ENCODE measurements around the gene DCUN1D1.
"Not testable (repeated sequence)": the region's sequence is repeated elsewhere in the genome, so short reads cannot be mapped to it uniquely, and the experiment has no call there.

DCUN1D1 gene

DNA sequence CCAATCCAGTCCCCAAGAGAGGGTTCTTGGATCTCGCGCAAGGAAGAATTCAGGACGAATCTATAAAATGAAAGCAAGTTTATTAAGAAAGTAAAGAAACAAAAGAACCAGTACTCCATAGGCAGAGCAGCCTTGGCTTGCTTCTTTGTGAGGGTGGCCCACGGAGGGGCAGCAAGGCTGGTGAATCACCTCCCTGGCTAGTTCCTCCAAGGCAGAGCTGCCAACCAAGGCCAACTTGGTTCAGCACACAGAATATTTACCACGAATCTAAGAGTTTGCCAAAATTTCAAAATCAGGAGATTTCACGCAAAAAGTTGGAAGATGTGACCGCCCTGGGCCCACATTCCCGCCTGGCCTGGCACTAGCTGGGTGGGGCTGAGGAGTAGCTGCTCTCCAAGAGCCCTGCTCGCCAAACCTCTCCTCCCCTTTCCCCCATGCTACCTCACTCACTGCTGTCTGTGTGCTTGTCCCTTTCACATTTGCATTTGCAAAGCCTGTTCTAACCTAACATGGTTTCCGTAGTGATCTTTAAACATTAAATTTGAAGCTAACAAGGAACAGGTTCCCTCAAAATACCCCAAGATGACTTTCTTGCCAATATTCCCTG lies 26.2 kb upstream of the DCUN1D1 start:
- Histone ChIP-seq H3K9me3 (ENCODE audit: control insufficient read depth, low read length) (no peaks in the 10 kb centered on the region), H3K27me3 (ENCODE audit: control insufficient read depth, insufficient read depth, low read length, poor library complexity, severe bottlenecking) (no peaks in the 10 kb centered on the region), H3K4me1 (ENCODE audit: control insufficient read depth, insufficient read depth, low read length) (no peaks in the 10 kb centered on the region), H3K4me3 (ENCODE audit: insufficient read depth, low read depth, low read length) (no peak overlapping the region), H3K27ac (ENCODE audit: insufficient read depth, low read depth, low read length, poor library complexity, severe bottlenecking) (no peak overlapping the region), H3K36me3 (ENCODE audit: control insufficient read depth, insufficient read depth, low read length) (no peaks in the 10 kb centered on the region)
- WGBS, 2 experiments: 80% methylated on average over 10 of the region's 10 CpGs

DNA sequence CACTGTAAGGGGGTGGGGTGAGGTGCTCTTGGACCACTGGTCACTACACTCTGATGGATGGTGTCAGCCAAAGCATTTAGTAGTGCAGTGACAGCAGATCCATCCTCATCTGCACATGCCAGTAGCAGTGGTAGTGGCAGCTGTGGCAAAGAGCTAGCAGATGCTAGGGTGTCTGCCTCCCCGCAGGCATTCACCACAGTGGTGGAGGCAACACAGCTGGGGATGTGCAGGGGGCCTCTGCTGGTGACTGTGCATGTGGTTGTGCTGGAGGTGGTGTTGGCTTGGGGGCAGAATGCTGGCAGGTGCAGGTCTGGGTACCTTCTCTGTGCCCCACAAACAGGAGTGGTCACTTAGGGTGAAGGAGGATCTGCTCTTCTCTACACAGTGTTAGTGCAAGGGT lies 19.4 kb upstream of the DCUN1D1 start:
- Histone ChIP-seq H3K27me3 (ENCODE audit: control insufficient read depth, insufficient read depth, low read length, poor library complexity, severe bottlenecking) (no peaks in the 10 kb centered on the region), H3K36me3 (ENCODE audit: control insufficient read depth, insufficient read depth, low read length) (no peaks in the 10 kb centered on the region), H3K4me1 (ENCODE audit: control insufficient read depth, insufficient read depth, low read length) (no peaks in the 10 kb centered on the region), H3K4me3 (ENCODE audit: insufficient read depth, low read depth, low read length) (no peak overlapping the region), H3K9me3 (ENCODE audit: control insufficient read depth, low read length) (no peaks in the 10 kb centered on the region), H3K27ac (ENCODE audit: insufficient read depth, low read depth, low read length, poor library complexity, severe bottlenecking) (no peak overlapping the region)
- WGBS, 2 experiments: 91 to 95% methylated on average over 1 of the region's 1 CpG

DNA sequence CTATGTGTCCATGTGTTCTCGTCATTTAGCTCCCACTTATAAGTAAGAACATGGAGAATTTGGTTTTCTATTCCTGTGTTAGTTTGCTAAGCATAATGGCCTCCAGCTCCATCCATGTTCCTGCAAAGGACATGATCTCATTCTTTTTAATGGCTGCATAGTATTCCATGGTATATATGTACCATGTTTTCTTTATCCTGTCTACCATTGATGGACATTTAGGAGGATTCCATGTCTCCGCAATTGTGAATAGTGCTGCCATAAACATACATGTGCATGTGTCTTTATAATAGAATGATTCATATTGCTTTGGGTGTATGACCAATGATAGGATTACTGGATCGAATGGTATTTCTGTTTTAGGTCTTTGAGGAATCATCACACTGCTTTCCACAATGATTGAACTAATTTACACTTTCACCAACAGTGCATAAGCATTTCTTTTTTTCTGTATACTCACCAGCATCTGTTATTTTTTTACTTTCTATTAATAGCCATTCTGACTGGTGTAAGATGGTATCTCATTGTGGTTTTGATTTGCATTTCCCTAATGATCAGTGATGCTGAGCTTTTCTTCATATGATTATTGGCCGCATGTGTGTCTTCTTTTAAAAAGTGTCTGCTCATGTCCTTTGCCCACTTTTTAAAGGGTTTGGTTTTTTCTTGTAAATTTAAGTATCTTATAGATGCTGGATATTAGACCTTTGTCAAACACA lies 13.3 kb upstream of the DCUN1D1 start:
- H3K27ac ChIP-seq (ENCODE audit: insufficient read depth, low read depth, low read length, poor library complexity, severe bottlenecking); H3K36me3 ChIP-seq (ENCODE audit: control insufficient read depth, insufficient read depth, low read length); H3K4me1 ChIP-seq (ENCODE audit: control insufficient read depth, insufficient read depth, low read length); H3K4me3 ChIP-seq (ENCODE audit: insufficient read depth, low read depth, low read length); H3K9me3 ChIP-seq (ENCODE audit: control insufficient read depth, low read length); H3K27me3 ChIP-seq (ENCODE audit: control insufficient read depth, insufficient read depth, low read length, poor library complexity, severe bottlenecking): not testable (repeated sequence)
- 85 to 92% methylated on average over 3 to 4 of the region's 4 CpGs for WGBS, 2 experiments

DNA sequence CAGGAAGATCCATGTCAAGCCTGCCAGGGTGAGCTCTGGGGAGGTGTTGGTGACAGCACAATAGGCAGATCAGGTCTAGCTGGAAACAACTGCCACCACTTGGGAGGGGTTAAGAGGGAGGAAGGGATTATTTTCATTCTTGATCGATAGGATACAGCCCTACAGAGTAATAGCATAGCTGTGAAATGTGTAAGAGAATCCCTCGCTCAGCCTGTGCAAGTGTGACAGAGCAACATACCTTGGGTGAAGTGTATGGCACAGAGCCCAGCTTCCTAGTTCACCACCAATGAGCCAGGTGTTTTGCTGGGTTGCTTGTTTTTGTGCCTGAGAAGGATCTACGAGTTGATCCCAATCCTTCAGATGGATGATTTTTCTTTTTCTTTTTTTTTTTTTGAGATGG lies 9.2 kb upstream of the DCUN1D1 start:
- H3K4me1 ChIP-seq (ENCODE audit: control insufficient read depth, insufficient read depth, low read length): no peaks in the 10 kb centered on the region
- no peak overlapping the region for H3K27ac ChIP-seq (ENCODE audit: insufficient read depth, low read depth, low read length, poor library complexity, severe bottlenecking)
- H3K9me3 ChIP-seq (ENCODE audit: control insufficient read depth, low read length): no peaks in the 10 kb centered on the region
- no peak overlapping the region for H3K4me3 ChIP-seq (ENCODE audit: insufficient read depth, low read depth, low read length)
- 90 to 95% methylated on average over 2 to 3 of the region's 3 CpGs for WGBS, 2 experiments
- H3K36me3 ChIP-seq (ENCODE audit: control insufficient read depth, insufficient read depth, low read length): no peaks in the 10 kb centered on the region
- H3K27me3 ChIP-seq (ENCODE audit: control insufficient read depth, insufficient read depth, low read length, poor library complexity, severe bottlenecking): no peaks in the 10 kb centered on the region

DNA sequence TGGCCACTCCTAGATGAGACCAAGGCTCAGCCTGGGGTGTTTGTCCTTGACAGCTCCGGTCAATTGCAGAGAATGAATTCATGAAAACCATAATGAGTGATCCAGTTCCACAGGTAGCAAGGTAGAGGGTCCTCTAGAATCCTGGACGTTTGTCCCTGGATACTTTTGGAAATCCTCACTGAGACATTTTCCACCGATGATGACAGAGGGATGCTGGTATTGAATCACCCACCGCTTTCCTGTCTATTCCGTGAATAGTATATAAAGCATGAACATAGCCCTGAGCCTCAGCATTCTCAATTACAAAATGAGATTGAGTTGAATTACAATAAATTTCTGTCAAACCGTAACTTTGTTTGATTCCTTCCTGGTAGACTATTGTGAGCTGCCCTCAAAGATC lies 5.7 kb upstream of the DCUN1D1 start:
- 94 to 95% methylated on average over 6 of the region's 6 CpGs for WGBS, 2 experiments
- H3K36me3 ChIP-seq (ENCODE audit: control insufficient read depth, insufficient read depth, low read length): no peaks in the 10 kb centered on the region
- H3K4me1 ChIP-seq (ENCODE audit: control insufficient read depth, insufficient read depth, low read length): no peaks in the 10 kb centered on the region
- H3K4me3 ChIP-seq (ENCODE audit: insufficient read depth, low read depth, low read length): no peak overlapping the region
- H3K27me3 ChIP-seq (ENCODE audit: control insufficient read depth, insufficient read depth, low read length, poor library complexity, severe bottlenecking): no peaks in the 10 kb centered on the region
- H3K27ac ChIP-seq (ENCODE audit: insufficient read depth, low read depth, low read length, poor library complexity, severe bottlenecking): no peak overlapping the region
- H3K9me3 ChIP-seq (ENCODE audit: control insufficient read depth, low read length): no peaks in the 10 kb centered on the region

DNA sequence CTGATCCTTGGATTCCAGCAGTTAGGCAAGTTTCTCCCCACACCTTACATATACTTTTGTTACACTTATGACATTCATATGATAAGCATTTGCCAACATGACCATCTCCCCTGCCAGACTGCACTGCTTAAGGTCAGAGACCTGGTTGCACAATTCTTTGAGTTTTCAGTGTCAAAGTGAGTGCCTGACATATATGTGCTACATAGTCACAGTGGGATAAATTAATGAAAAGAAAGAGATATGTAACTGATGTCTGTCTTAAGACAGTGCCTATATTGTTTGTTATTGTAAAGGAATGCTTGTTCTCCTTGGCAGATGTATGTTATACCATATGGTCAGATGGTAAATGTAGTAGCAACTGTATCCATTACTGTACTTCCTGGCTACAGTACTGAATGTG lies 3.5 kb upstream of the DCUN1D1 start:
- Histone ChIP-seq H3K4me3 (ENCODE audit: insufficient read depth, low read depth, low read length) (no peak overlapping the region), H3K36me3 (ENCODE audit: control insufficient read depth, insufficient read depth, low read length) (no peaks in the 10 kb centered on the region), H3K9me3 (ENCODE audit: control insufficient read depth, low read length) (no peaks in the 10 kb centered on the region), H3K4me1 (ENCODE audit: control insufficient read depth, insufficient read depth, low read length) (peaks cover 4% of the 10 kb centered on the region), H3K27me3 (ENCODE audit: control insufficient read depth, insufficient read depth, low read length, poor library complexity, severe bottlenecking) (no peaks in the 10 kb centered on the region), H3K27ac (ENCODE audit: insufficient read depth, low read depth, low read length, poor library complexity, severe bottlenecking) (no peak overlapping the region)

DNA sequence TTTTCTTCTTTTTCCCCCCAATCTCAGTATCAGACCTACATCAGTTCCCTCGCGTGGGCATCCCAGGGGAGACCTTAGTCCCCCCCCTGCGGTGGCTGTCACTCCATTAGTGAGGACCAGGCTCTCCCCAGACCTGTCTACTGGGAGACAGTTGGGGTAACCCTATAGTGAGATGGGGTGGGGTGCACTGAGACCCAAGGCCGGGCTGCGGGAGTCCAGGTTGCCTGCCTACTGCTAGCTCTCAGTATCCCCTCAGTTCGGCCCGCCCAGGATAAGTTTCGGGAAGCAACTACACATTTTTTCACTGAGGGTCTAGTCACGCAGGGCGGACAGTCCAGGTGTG lies 671 bp upstream of the DCUN1D1 start:
- 79 to 81% methylated on average over 10 of the region's 10 CpGs for WGBS, 2 experiments
- H3K4me1 ChIP-seq (ENCODE audit: control insufficient read depth, insufficient read depth, low read length): peaks cover 12% of the 10 kb centered on the region
- H3K27me3 ChIP-seq (ENCODE audit: control insufficient read depth, insufficient read depth, low read length, poor library complexity, severe bottlenecking): no peaks in the 10 kb centered on the region
- peak overlapping the region; percentile 73 for H3K4me3 ChIP-seq (ENCODE audit: insufficient read depth, low read depth, low read length)
- no peaks in the 10 kb centered on the region for H3K36me3 ChIP-seq (ENCODE audit: control insufficient read depth, insufficient read depth, low read length)
- H3K27ac ChIP-seq (ENCODE audit: insufficient read depth, low read depth, low read length, poor library complexity, severe bottlenecking): no peak overlapping the region
- H3K9me3 ChIP-seq (ENCODE audit: control insufficient read depth, low read length): no peaks in the 10 kb centered on the region

DNA sequence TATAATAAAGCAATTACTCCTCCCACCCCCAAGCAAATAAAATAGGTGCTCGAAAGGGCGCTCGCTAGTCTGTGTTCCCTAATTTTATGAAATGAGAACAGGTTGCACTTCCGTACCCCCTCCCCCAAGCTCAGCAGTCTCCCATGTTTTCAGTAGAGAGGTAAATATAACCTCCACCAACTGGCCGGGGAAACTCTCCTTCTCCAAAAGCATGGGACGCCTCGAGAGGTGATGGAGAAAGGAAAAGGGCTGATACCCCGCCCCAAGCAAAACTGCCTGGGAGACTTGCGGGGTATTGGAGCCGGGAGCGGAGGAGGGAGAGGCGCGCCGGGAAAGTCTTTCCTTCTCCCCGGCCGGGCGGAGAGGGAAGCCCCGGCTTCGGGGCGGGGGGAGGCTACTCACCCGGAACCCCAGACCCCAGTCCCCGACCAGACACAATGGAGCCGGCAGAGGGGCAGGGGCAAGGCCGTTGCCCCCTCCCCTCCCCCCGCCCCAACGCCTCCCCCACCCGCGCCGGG lies 605 bp downstream of the DCUN1D1 start:
- Histone ChIP-seq H3K27ac (ENCODE audit: insufficient read depth, low read depth, low read length, poor library complexity, severe bottlenecking) (no peak overlapping the region), H3K36me3 (ENCODE audit: control insufficient read depth, insufficient read depth, low read length) (no peaks in the 10 kb centered on the region), H3K9me3 (ENCODE audit: control insufficient read depth, low read length) (no peaks in the 10 kb centered on the region), H3K27me3 (ENCODE audit: control insufficient read depth, insufficient read depth, low read length, poor library complexity, severe bottlenecking) (no peaks in the 10 kb centered on the region), H3K4me1 (ENCODE audit: control insufficient read depth, insufficient read depth, low read length) (peaks cover 12% of the 10 kb centered on the region), H3K4me3 (ENCODE audit: insufficient read depth, low read depth, low read length) (peak overlapping the region; percentile 73)
- 1% methylated on average over 26 to 27 of the region's 29 CpGs for WGBS, 2 experiments

DNA sequence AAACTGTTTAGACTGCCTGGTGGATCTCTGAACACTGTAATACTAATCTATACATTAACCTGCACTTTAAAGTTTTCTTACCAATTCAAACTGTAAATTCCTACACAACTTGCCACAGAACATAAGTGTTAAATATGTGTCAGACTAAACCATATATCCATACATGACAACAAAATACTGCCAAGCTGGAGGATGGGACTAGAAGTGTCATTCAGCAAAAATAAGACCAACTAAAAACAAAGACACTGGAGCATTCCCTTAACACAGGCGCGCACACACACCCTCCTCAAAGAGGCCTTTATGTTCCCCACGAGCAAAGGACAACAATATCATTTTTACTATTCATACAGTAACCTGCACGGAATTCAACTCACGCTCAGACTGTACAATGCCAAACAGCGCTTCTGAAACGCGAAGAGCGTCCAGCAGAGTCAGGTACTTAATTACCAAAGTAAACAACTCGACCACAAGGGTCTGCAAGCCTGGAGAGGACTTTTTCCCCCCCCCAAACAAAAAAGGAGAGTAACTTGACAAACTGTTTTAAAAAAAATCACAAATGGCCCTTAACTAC lies 1.1 kb downstream of the DCUN1D1 start:
- peak overlapping the region; percentile 73 for H3K4me3 ChIP-seq (ENCODE audit: insufficient read depth, low read depth, low read length)
- H3K4me1 ChIP-seq (ENCODE audit: control insufficient read depth, insufficient read depth, low read length): peaks cover 12% of the 10 kb centered on the region
- no peaks in the 10 kb centered on the region for H3K9me3 ChIP-seq (ENCODE audit: control insufficient read depth, low read length)
- no peaks in the 10 kb centered on the region for H3K27me3 ChIP-seq (ENCODE audit: control insufficient read depth, insufficient read depth, low read length, poor library complexity, severe bottlenecking)
- no peak overlapping the region for H3K27ac ChIP-seq (ENCODE audit: insufficient read depth, low read depth, low read length, poor library complexity, severe bottlenecking)
- 1 to 4% methylated on average over 10 of the region's 10 CpGs for WGBS, 2 experiments
- no peaks in the 10 kb centered on the region for H3K36me3 ChIP-seq (ENCODE audit: control insufficient read depth, insufficient read depth, low read length)

DNA sequence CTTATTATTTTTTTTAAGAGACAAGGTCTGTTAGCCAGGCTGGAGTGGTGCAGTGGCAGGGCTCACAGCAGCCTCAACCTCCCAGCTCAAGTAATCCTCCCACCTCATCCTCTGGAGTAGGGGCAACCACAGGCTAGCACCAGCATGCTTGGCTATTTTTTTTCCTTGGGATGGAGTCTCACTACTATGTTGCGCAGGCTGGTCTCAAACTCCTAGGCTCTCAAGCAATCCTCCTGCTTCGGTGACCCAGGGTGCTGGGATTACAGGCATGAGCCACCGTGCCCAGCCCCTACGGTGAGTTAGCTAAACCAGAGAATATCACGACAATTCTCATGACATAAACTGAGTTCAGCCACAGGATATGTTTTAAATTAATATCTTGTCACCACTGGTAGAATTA lies 2.0 kb downstream of the DCUN1D1 start:
- Histone ChIP-seq H3K36me3 (ENCODE audit: control insufficient read depth, insufficient read depth, low read length) (no peaks in the 10 kb centered on the region), H3K4me1 (ENCODE audit: control insufficient read depth, insufficient read depth, low read length) (peaks cover 12% of the 10 kb centered on the region), H3K27me3 (ENCODE audit: control insufficient read depth, insufficient read depth, low read length, poor library complexity, severe bottlenecking) (no peaks in the 10 kb centered on the region), H3K4me3 (ENCODE audit: insufficient read depth, low read depth, low read length) (peak overlapping the region; percentile 73), H3K9me3 (ENCODE audit: control insufficient read depth, low read length) (no peaks in the 10 kb centered on the region), H3K27ac (ENCODE audit: insufficient read depth, low read depth, low read length, poor library complexity, severe bottlenecking) (no peak overlapping the region)
- WGBS, 2 experiments: 52% methylated on average over 5 of the region's 5 CpGs

All from ectodermal cell (in vitro differentiated cells).